Smooth muscle cell (in vitro differentiated cells): ENCODE results near the gene HOXB4. TPM values are rescaled to one million over a fixed set of nuclear protein-coding genes. Genes with fewer than 3 reads are reported as not detected.
A peak's percentile ranks its signal among the peaks of the same experiment; 100 is the strongest.

Experiments
- DNase-seq: peaks from one replicate; lab custom pipeline; 2025; ENCODE audit not compliant: unreplicated experiment; lab: John Stamatoyannopoulos, UW
- H2AFZ ChIP-seq: fragments of 200-600 bp; sonication (generic); 2 replicates; pipeline ENCODE4 v1.6.0; 2016; ENCODE audit warnings: antibody characterized with exemption, low read depth, mild to moderate bottlenecking
- H3F3A ChIP-seq: fragments of 200-600 bp; sonication (generic); 2 replicates; pipeline ENCODE4 v1.6.0; 2017; ENCODE audit warnings: antibody characterized with exemption, low read depth
- H3K27ac ChIP-seq: fragments of 200-600 bp; sonication (generic); 2 replicates; pipeline ENCODE4 v1.5.1; 2016; ENCODE audit warnings: low read depth, mild to moderate bottlenecking
- H3K27me3 ChIP-seq: fragments of 200-600 bp; sonication (generic); 2 replicates; pipeline ENCODE4 v1.6.1; 2016; ENCODE audit warnings: low read depth, mild to moderate bottlenecking
- H3K36me3 ChIP-seq: fragments of 200-600 bp; sonication (generic); 2 replicates; pipeline ENCODE4 v1.5.1; 2016; ENCODE audit warnings: low read depth
- H3K4me1 ChIP-seq: fragments of 200-600 bp; sonication (generic); 2 replicates; pipeline ENCODE4 v1.5.1; 2016; ENCODE audit warnings: low read depth
- H3K4me2 ChIP-seq: fragments of 200-600 bp; sonication (generic); 2 replicates; pipeline ENCODE4 v1.6.0; 2016; ENCODE audit warnings: mild to moderate bottlenecking
- H3K4me3 ChIP-seq: fragments of 200-600 bp; sonication (generic); 2 replicates; pipeline ENCODE4 v1.5.1; 2016; ENCODE audit warnings: mild to moderate bottlenecking
- H3K79me2 ChIP-seq: fragments of 200-600 bp; sonication (generic); 2 replicates; pipeline ENCODE4 v1.6.0; 2016; ENCODE audit warnings: low read depth, mild to moderate bottlenecking
- H3K9ac ChIP-seq: fragments of 200-600 bp; sonication (generic); 2 replicates; pipeline ENCODE4 v1.6.0; 2016; ENCODE audit warnings: low read depth
- H3K9me3 ChIP-seq: fragments of 200-600 bp; sonication (generic); replicated peaks from 2 replicates; pipeline ENCODE4 v1.5.1; 2016; ENCODE audit warnings: low read depth
- H4K20me1 ChIP-seq: fragments of 200-600 bp; sonication (generic); 2 replicates; pipeline ENCODE4 v1.6.0; 2016; ENCODE audit warnings: low read depth
- WGBS: methylation state at CpG from one replicate; pipeline ENCODE4 v1.1.7; 2016; ENCODE audit warnings: low lambda C conversion rate; 5-methylcytosine and 5-hydroxymethylcytosine counted together
- polyA plus RNA-seq: library from polyadenylated mRNA; unstranded; fragments of >200 nt; fragmentation: Nextera tagmentation; extraction: Ambion mirVana; gene quantifications from 2 replicates; pipeline ENCODE4 v1.2.1, GENCODE V29; 2016
- total RNA-seq: library from RNA; depleted of rRNA; stranded (reverse); fragments of >200 nt; gene quantifications from 2 replicates; pipeline ENCODE4 v1.2.3, GENCODE V29; 2014
- TF ChIP-seq, protein P1 (sequence below): fragments of 200-600 bp; sonication (generic); IDR thresholded peaks from 2 replicates; pipeline ENCODE4 v1.5.1; 2017; ENCODE audit warnings: borderline replicate concordance, mild to moderate bottlenecking, antibody characterized with exemption; ENCODE audit not compliant: insufficient read depth, poor library complexity, severe bottlenecking

Gene HOXB4
- total and polyA plus RNA-seq, 2 experiments from 2014 or later: 0.96 to 2.6 TPM

DNA sequence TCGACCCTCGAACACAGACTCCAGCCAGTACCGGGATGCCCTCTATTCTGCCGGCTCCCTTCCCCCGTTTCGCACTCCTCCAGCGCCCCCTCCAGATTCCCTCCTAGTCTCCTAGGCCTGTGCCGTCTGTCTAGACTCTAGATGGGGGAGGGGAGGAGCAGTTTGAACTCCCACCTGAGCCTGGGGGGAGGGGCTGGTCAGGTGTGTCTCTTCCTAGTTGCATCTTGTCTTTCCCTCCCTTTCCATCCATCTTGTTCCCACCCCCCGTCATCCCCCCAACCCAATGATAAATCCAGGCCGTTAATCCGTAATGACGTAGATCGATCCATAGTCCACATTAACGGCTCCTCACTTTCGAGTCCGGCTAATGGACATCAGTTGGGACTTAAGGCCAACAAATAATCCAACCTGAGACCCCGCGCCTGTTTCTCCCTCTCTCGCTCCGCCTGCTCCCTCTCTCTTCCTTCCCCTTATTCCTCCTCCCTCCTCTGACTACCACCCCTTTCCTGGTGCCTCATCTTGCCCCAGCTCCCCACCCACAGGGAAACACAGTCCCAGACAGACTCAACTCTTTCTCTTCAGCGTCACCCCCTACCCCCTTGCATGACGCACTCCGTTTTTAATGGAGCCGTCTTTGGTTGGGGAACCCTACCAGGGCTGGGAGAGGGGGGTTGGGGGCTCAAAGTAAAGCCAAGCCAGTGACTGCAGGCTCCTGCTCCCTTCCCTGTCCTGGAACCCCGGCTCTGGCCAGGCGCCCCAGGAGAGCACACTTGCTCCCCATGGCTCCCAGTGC is 18.8 kb upstream of the HOXB4 start:
- Histone ChIP-seq H3K4me1 (peaks cover 17% of the 10 kb centered on the region), H3K9me3 (no peaks in the 10 kb centered on the region), H3K27ac (peak overlapping the region; percentile 79), H3K27me3 (peaks cover 14% of the 10 kb centered on the region), H4K20me1 (peaks cover 92% of the 10 kb centered on the region), H3F3A (peaks cover 13% of the 10 kb centered on the region), H3K9ac (peak overlapping the region; percentile 69), H3K4me2 (peak overlapping the region; percentile 98), H3K36me3 (no peaks in the 10 kb centered on the region), H2AFZ (no peak overlapping the region), H3K79me2 (peaks cover 89% of the 10 kb centered on the region), H3K4me3 (peak overlapping the region; percentile 57)
- TF ChIP-seq, protein P1, sequence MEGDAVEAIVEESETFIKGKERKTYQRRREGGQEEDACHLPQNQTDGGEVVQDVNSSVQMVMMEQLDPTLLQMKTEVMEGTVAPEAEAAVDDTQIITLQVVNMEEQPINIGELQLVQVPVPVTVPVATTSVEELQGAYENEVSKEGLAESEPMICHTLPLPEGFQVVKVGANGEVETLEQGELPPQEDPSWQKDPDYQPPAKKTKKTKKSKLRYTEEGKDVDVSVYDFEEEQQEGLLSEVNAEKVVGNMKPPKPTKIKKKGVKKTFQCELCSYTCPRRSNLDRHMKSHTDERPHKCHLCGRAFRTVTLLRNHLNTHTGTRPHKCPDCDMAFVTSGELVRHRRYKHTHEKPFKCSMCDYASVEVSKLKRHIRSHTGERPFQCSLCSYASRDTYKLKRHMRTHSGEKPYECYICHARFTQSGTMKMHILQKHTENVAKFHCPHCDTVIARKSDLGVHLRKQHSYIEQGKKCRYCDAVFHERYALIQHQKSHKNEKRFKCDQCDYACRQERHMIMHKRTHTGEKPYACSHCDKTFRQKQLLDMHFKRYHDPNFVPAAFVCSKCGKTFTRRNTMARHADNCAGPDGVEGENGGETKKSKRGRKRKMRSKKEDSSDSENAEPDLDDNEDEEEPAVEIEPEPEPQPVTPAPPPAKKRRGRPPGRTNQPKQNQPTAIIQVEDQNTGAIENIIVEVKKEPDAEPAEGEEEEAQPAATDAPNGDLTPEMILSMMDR: no peak
- no peak for DNase-seq
- 14% methylated on average over 26 of the region's 26 CpGs for whole genome bisulfite sequencing

DNA sequence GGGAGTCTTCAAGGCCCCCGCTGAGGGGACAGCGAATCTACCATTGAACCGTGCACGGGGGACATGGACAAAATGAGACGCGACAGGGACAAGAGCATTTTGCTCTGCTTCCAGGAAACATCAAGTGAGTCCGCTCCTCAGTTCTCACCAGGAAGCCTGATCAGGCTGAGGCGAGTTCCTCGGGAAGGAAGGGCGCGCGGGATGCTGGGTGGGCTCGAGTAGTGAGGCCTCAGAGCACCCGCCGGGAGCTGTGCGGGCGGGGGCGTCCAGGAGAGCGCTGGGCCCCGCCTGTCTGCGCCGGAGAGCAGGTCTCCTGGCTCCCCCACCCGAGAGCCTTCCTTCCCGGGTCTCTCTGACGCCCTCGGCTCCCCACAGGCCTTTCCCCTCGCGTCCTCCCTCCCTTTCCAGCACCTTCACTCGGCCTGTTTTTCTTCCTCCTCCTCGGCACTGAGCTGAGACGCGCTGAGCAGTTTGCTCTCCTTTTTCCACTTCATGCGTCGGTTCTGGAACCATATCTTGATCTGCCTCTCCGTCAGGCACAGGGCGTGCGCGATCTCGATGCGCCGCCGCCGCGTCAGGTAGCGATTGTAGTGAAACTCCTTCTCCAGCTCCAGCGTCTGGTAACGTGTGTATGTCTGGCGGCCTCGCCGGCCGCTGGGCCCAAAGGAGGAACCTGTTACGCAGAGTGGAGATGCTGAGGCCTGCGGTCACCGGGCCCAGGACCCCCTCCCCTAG is 18.0 kb upstream of the HOXB4 start:
- H2AFZ ChIP-seq: no peak overlapping the region
- H3K9me3 ChIP-seq: no peaks in the 10 kb centered on the region
- peaks cover 86% of the 10 kb centered on the region for H3K79me2 ChIP-seq
- TF ChIP-seq, protein P1: no peak
- H3K27ac ChIP-seq: peak overlapping the region; percentile 79
- no peak for DNase-seq
- peaks cover 5% of the 10 kb centered on the region for H3F3A ChIP-seq
- no peaks in the 10 kb centered on the region for H3K36me3 ChIP-seq
- H3K27me3 ChIP-seq: peaks cover 14% of the 10 kb centered on the region
- H4K20me1 ChIP-seq: peaks cover 92% of the 10 kb centered on the region
- peaks cover 15% of the 10 kb centered on the region for H3K4me1 ChIP-seq
- peak overlapping the region; percentile 98 for H3K4me2 ChIP-seq
- peak overlapping the region; percentile 57 for H3K4me3 ChIP-seq
- WGBS: 23% methylated on average over 54 of the region's 54 CpGs
- H3K9ac ChIP-seq: peak overlapping the region; percentile 69

DNA sequence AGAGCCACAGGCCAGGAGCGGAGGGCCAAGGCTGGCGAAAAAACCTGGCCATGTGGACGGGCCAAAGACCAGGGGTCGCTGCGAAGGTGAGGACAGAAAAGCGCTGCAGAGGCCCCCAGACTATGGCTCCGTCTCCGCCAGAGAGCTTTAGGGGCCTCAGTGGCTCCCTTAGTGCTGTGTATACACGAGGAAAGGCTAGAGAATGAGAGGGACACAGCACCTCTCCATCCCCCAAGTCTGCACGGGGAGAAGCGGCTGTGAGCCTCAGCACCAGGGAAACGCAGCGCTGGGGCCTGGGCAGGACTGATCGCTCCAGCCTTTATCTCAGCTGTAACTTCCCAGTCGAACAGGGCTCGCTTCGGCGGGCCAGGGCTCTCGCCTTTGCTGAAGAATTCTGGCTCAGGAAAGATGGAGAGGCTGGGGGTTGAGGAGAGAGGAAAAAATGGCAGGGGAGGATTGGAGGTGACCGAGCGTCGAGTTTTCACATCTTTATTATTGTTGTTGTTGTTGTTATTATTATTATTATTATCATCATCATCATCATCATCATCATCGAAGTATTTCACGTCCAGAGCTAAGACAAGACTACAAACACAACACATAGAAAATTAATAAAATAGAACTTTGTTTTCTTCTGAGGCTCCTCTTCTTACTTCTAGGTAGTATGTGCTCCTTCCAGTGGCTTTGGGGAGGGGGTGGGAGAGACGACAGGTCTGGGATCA is 17.3 kb upstream of the HOXB4 start:
- no peak for DNase-seq
- Histone ChIP-seq H3F3A (peaks cover 4% of the 10 kb centered on the region), H3K9ac (no peak overlapping the region), H3K79me2 (peaks cover 86% of the 10 kb centered on the region), H3K27me3 (peaks cover 16% of the 10 kb centered on the region), H3K4me3 (no peak overlapping the region), H3K36me3 (no peaks in the 10 kb centered on the region), H3K27ac (peak overlapping the region; percentile 79), H3K4me2 (peak overlapping the region; percentile 98), H4K20me1 (peaks cover 92% of the 10 kb centered on the region), H3K9me3 (no peaks in the 10 kb centered on the region), H3K4me1 (peaks cover 13% of the 10 kb centered on the region), H2AFZ (no peak overlapping the region)
- TF ChIP-seq, protein P1: no peak
- 54% methylated on average over 25 of the region's 25 CpGs for WGBS
